ENCODE measurements around the gene KRT27. TPM values are rescaled to one million over a fixed set of nuclear protein-coding genes. Genes with fewer than 3 reads are reported as not detected.

The KRT27 gene
- total and polyA plus RNA-seq, 2 donors (not counting 3 experiments of a cell fraction or from before 2014, with no cell fraction given), result not detected

DNA sequence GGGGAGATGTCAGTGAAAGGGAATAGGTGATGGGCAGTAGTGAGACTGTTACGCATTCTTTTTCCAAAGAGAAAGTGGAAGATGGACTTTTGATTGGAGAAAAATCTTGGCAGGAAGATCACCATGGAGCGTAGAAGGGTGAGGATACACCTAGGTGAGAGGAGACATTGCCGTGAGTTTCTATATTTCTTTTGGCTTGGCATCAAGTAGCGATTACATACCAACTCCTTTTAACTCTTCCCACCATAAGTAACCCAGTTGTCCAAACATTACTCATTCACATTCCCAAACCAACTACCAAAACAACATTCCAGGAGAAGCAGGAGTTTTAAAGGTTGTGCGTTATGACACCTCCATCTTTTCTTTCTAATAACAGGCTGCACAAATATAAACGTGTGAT, 28.1 kb upstream of the KRT27 start:
- Histone ChIP-seq H3K4me1 (ENCODE audit: control insufficient read depth, extremely low read depth, insufficient read depth, low read length) (peaks cover 9% of the 10 kb centered on the region), H2AFZ (ENCODE audit: low read depth, low read length) (no peak overlapping the region), H3K36me3 (ENCODE audit: control insufficient read depth in 2 of 2, extremely low read depth in 1 of 2, insufficient read depth in 2 of 2, low read length in 2 of 2) (no peaks in the 10 kb centered on the region), H3K4me2 (ENCODE audit: insufficient read depth, low read length) (peak overlapping the region; percentile 56), H4K20me1 (replicated peaks; ENCODE audit: control insufficient read depth, extremely low read depth, insufficient read depth, low read length) (no peaks in the 10 kb centered on the region), H3K27me3 (ENCODE audit: control insufficient read depth in 2 of 2, insufficient read depth in 2 of 2, low read length in 2 of 2) (peaks cover 13% of the 10 kb centered on the region in 2 experiments), H3K27ac (ENCODE audit: insufficient read depth, low read depth, low read length) (no peak overlapping the region), H3K9me1 (replicated peaks; ENCODE audit: control insufficient read depth, extremely low read depth, insufficient read depth, low read length) (no peaks in the 10 kb centered on the region), H3K4me3 (replicated peaks in 1 of 3; ENCODE audit: insufficient read depth in 1 of 3, low read depth in 1 of 3, low read length in 3 of 3) (no peak overlapping the region), H3K9ac (replicated peaks; ENCODE audit: extremely low read depth, insufficient read depth, low read length) (no peak overlapping the region), H3K9me3 (replicated peaks; ENCODE audit: control insufficient read depth, insufficient read depth, low read length) (no peaks in the 10 kb centered on the region), H3K79me2 (ENCODE audit: control insufficient read depth, insufficient read depth, low read length) (no peaks in the 10 kb centered on the region)
- ChIA-PET POLR2A (no interaction called here), CTCF (no interaction called here)
- dilution Hi-C loops (cut with MboI; ENCODE audit: extremely low pct_ligation_motif_present, low sequenced_read_pairs), result no loop called here
- FAIRE-seq, result peak; percentile 31
- peak; percentile 58 for DNase-seq (ENCODE audit: low read depth, low spot score)
- intact Hi-C loops (cut with micrococcal nuclease), result no loop called here
- no TSS peak for BruUV-seq (replicated peaks)
- TF ChIP-seq GATA2 (IDR thresholded peaks at IDR 0.05; ENCODE audit: insufficient read depth, insufficient read length, low read depth, low read length) (no peak), JUN (IDR thresholded peaks at IDR 0.05; ENCODE audit: borderline replicate concordance, insufficient read depth, insufficient read length, low read depth) (peak; percentile 56), EZH2 (IDR thresholded peaks at IDR 0.05; ENCODE audit: borderline replicate concordance, low read depth, low read length, severe bottlenecking) (no peak), POLR2AphosphoS5 (IDR thresholded peaks at IDR 0.05; ENCODE audit: insufficient read depth, low read depth, low read length) (no peak), POLR2A (IDR thresholded peaks at IDR 0.05; ENCODE audit: low read depth, low read length) (no peak)

- Histone ChIP-seq H3K9me1 (replicated peaks; ENCODE audit: control insufficient read depth, extremely low read depth, insufficient read depth, low read length) (no peaks in the 10 kb centered on the region), H4K20me1 (replicated peaks; ENCODE audit: control insufficient read depth, extremely low read depth, insufficient read depth, low read length) (no peaks in the 10 kb centered on the region), H3K36me3 (ENCODE audit: control insufficient read depth in 2 of 2, extremely low read depth in 1 of 2, insufficient read depth in 2 of 2, low read length in 2 of 2) (no peaks in the 10 kb centered on the region), H3K4me2 (ENCODE audit: insufficient read depth, low read length) (peak overlapping the region; percentile 56), H3K27me3 (ENCODE audit: control insufficient read depth in 2 of 2, insufficient read depth in 2 of 2, low read length in 2 of 2) (peaks cover 17 to 19% of the 10 kb centered on the region in 2 experiments), H3K79me2 (ENCODE audit: control insufficient read depth, insufficient read depth, low read length) (no peaks in the 10 kb centered on the region), H3K4me1 (ENCODE audit: control insufficient read depth, extremely low read depth, insufficient read depth, low read length) (peaks cover 9% of the 10 kb centered on the region), H3K9me3 (replicated peaks; ENCODE audit: control insufficient read depth, insufficient read depth, low read length) (no peaks in the 10 kb centered on the region), H2AFZ (ENCODE audit: low read depth, low read length) (no peak overlapping the region), H3K27ac (ENCODE audit: insufficient read depth, low read depth, low read length) (peak overlapping the region; percentile 16), H3K4me3 (replicated peaks in 1 of 3; ENCODE audit: insufficient read depth in 1 of 3, low read depth in 1 of 3, low read length in 3 of 3) (no peak overlapping the region), H3K9ac (replicated peaks; ENCODE audit: extremely low read depth, insufficient read depth, low read length) (no peak overlapping the region)
- DNase-seq (ENCODE audit: low read depth, low spot score) (peak; percentile 74), FAIRE-seq (peak; percentile 59)
- POLR2A ChIA-PET, result no interaction called here
- CTCF ChIA-PET, result interaction anchor here (1.0 to 9.5 kb wide), 4 partner anchors 47 to 853 kb away, joined by 4 to 77 read pairs (median 6); no protein-coding TSS in a partner anchor
- dilution Hi-C loops (cut with MboI; ENCODE audit: extremely low pct_ligation_motif_present, low sequenced_read_pairs), result no loop called here
- TF ChIP-seq FOS (IDR thresholded peaks at IDR 0.05; ENCODE audit: borderline replicate concordance, insufficient read depth, low read length), result no peak
- TF ChIP-seq, protein P1, sequence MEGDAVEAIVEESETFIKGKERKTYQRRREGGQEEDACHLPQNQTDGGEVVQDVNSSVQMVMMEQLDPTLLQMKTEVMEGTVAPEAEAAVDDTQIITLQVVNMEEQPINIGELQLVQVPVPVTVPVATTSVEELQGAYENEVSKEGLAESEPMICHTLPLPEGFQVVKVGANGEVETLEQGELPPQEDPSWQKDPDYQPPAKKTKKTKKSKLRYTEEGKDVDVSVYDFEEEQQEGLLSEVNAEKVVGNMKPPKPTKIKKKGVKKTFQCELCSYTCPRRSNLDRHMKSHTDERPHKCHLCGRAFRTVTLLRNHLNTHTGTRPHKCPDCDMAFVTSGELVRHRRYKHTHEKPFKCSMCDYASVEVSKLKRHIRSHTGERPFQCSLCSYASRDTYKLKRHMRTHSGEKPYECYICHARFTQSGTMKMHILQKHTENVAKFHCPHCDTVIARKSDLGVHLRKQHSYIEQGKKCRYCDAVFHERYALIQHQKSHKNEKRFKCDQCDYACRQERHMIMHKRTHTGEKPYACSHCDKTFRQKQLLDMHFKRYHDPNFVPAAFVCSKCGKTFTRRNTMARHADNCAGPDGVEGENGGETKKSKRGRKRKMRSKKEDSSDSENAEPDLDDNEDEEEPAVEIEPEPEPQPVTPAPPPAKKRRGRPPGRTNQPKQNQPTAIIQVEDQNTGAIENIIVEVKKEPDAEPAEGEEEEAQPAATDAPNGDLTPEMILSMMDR (IDR thresholded peaks at IDR 0.05; ENCODE audit: extremely low read depth in 1 of 2, insufficient read depth in 1 of 2, low read depth in 1 of 2, low read length in 2 of 2), result no peak
- TF ChIP-seq POLR2A (IDR thresholded peaks at IDR 0.05; ENCODE audit: low read depth, low read length), result no peak
- TF ChIP-seq, protein P2, sequence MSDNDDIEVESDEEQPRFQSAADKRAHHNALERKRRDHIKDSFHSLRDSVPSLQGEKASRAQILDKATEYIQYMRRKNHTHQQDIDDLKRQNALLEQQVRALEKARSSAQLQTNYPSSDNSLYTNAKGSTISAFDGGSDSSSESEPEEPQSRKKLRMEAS (IDR thresholded peaks at IDR 0.05; ENCODE audit: insufficient read depth, insufficient read length), result no peak
- no peak for TF ChIP-seq EZH2 (IDR thresholded peaks at IDR 0.05; ENCODE audit: borderline replicate concordance, low read depth, low read length, severe bottlenecking)
- no peak for TF ChIP-seq GATA2 (IDR thresholded peaks at IDR 0.05; ENCODE audit: insufficient read depth, insufficient read length, low read depth, low read length)
- peak; percentile 87 for TF ChIP-seq JUN (IDR thresholded peaks at IDR 0.05; ENCODE audit: borderline replicate concordance, insufficient read depth, insufficient read length, low read depth)
- TSS peak; percentile 80 for BruUV-seq (replicated peaks)
- intact Hi-C loops (cut with micrococcal nuclease), result loop anchor here (10.0 kb wide), 1 partner anchor 685 kb away; no protein-coding TSS in a partner anchor
These were observed 27.5 kb upstream of the KRT27 start for GRCh38 chr17:40809721-40810421.
